ENCODE results near the gene SAP30. TPM values are rescaled to one million over a fixed set of nuclear protein-coding genes. Genes with fewer than 3 reads are reported as not detected.
A peak's percentile ranks its signal among the peaks of the same experiment; 100 is the strongest.

The SAP30 gene
- total RNA-seq, 2 experiments from 2014 or later: 40.7 to 41.1 TPM

- peaks cover 18% of the 10 kb centered on the region for H3K4me1 Mint-ChIP-seq (ENCODE audit: low read depth)
- H3K36me3 Mint-ChIP-seq (ENCODE audit: low read depth): peaks cover 1% of the 10 kb centered on the region
- H3K27ac Mint-ChIP-seq: no peak overlapping the region
- no peak overlapping the region for H3K4me3 Mint-ChIP-seq
- intact Hi-C loops (cut with micrococcal nuclease): no loop called here
- no peaks in the 10 kb centered on the region for H3K9me3 Mint-ChIP-seq
- no peak for TF ChIP-seq CTCF (IDR thresholded peaks at IDR 0.05)
- ChIA-PET CTCF (no interaction called here), POLR2A (interaction anchor here (0.6 kb wide), 1 partner anchor 666 kb away, joined by 3 read pairs; no protein-coding TSS in a partner anchor)
- no peak for DNase-seq
- peaks cover 6% of the 10 kb centered on the region for H3K27me3 Mint-ChIP-seq
- no peak for ATAC-seq
Measured at GRCh38 chr4:173362666-173363065, 8.1 kb upstream of the SAP30 start.

- POLR2A ChIA-PET: interaction anchor here (0.6 to 2.5 kb wide), 2 partner anchors 21 to 31 kb away, joined by 4 to 12 read pairs; partner anchors contain the start of gene HMGB2
Measured at GRCh38 chr4:173365359-173365996, 5.3 kb upstream of the SAP30 start.

GRCh38 chr4:173367285-173367684 lies 3.5 kb upstream of the SAP30 start:
- intact Hi-C loops (cut with micrococcal nuclease): no loop called here
- H3K27me3 Mint-ChIP-seq: peaks cover 6% of the 10 kb centered on the region
- H3K4me3 Mint-ChIP-seq: peak overlapping the region; percentile 20
- H3K27ac Mint-ChIP-seq: no peak overlapping the region
- CTCF ChIA-PET: interaction anchor here (1.0 to 1.6 kb wide), 7 partner anchors 29 to 66 kb away, joined by 3 to 4 read pairs (median 4); partner anchors contain the start of gene HMGB2
- ATAC-seq (no peak), DNase-seq (no peak)
- POLR2A ChIA-PET: interaction anchor here (1.4 kb wide), 1 partner anchor 33 kb away, joined by 13 read pairs; the partner anchor contains the start of gene HMGB2
- H3K36me3 Mint-ChIP-seq (ENCODE audit: low read depth): peaks cover 9% of the 10 kb centered on the region
- TF ChIP-seq CTCF (IDR thresholded peaks at IDR 0.05): no peak
- H3K4me1 Mint-ChIP-seq (ENCODE audit: low read depth): peaks cover 27% of the 10 kb centered on the region
- no peaks in the 10 kb centered on the region for H3K9me3 Mint-ChIP-seq

More at GRCh38 chr4:173365359-173365996, 5.3 kb upstream of the SAP30 start:
- Mint-ChIP-seq H3K27ac (no peak overlapping the region), H3K9me3 (no peaks in the 10 kb centered on the region), H3K27me3 (no peaks in the 10 kb centered on the region), H3K4me1 (ENCODE audit: low read depth) (peaks cover 27% of the 10 kb centered on the region), H3K4me3 (no peak overlapping the region), H3K36me3 (ENCODE audit: low read depth) (peaks cover 1% of the 10 kb centered on the region)
- ATAC-seq (no peak), DNase-seq (no peak)
- intact Hi-C loops (cut with micrococcal nuclease): no loop called here
- TF ChIP-seq CTCF (IDR thresholded peaks at IDR 0.05): no peak
- CTCF ChIA-PET: no interaction called here

GRCh38 chr4:173367946-173368345 lies 2.8 kb upstream of the SAP30 start:
- CTCF ChIA-PET: interaction anchor here (1.0 to 1.6 kb wide), 8 partner anchors 11 to 67 kb away, joined by 3 to 4 read pairs (median 4); partner anchors contain the start of gene HMGB2
- no peak overlapping the region for H3K27ac Mint-ChIP-seq
- peaks cover 8% of the 10 kb centered on the region for H3K27me3 Mint-ChIP-seq
- DNase-seq (no peak), ATAC-seq (no peak)
- intact Hi-C loops (cut with micrococcal nuclease): no loop called here
- no peak for TF ChIP-seq CTCF (IDR thresholded peaks at IDR 0.05)
- POLR2A ChIA-PET: interaction anchor here (1.4 kb wide), 1 partner anchor 34 kb away, joined by 13 read pairs; the partner anchor contains the start of gene HMGB2
- no peaks in the 10 kb centered on the region for H3K9me3 Mint-ChIP-seq
- peaks cover 31% of the 10 kb centered on the region for H3K4me1 Mint-ChIP-seq (ENCODE audit: low read depth)
- H3K36me3 Mint-ChIP-seq (ENCODE audit: low read depth): peaks cover 13% of the 10 kb centered on the region
- peak overlapping the region; percentile 40 for H3K4me3 Mint-ChIP-seq

GRCh38 chr4:173370130-173370476 lies 651 bp upstream of the SAP30 start:
- peaks cover 21% of the 10 kb centered on the region for H3K36me3 Mint-ChIP-seq (ENCODE audit: low read depth)
- peak; percentile 26 for ATAC-seq
- CTCF ChIA-PET: interaction anchor here (1.0 to 2.7 kb wide), 2 partner anchors 35 to 37 kb away, joined by 3 to 10 read pairs; partner anchors contain the start of gene HMGB2
- intact Hi-C loops (cut with micrococcal nuclease): no loop called here
- TF ChIP-seq CTCF (IDR thresholded peaks at IDR 0.05): no peak
- POLR2A ChIA-PET: interaction anchor here (0.7 to 4.5 kb wide), 4 partner anchors 31 to 77 kb away, joined by 3 to 79 read pairs (median 16); partner anchors contain the start of gene HMGB2
- H3K9me3 Mint-ChIP-seq: no peaks in the 10 kb centered on the region
- peaks cover 14% of the 10 kb centered on the region for H3K27me3 Mint-ChIP-seq
- peak overlapping the region; percentile 98 for H3K27ac Mint-ChIP-seq
- peaks cover 35% of the 10 kb centered on the region for H3K4me1 Mint-ChIP-seq (ENCODE audit: low read depth)
- peak; percentile 80 for DNase-seq
- H3K4me3 Mint-ChIP-seq: peak overlapping the region; percentile 97

All from activated CD8-positive, alpha-beta T cell treated with anti-CD3 and anti-CD28 coated beads for 36 hours (primary cell).